Measurements from ENCODE around the gene TMPRSS5. TPM values are rescaled to one million over a fixed set of nuclear protein-coding genes. Genes with fewer than 3 reads are reported as not detected.

TMPRSS5 gene
- total and polyA plus RNA-seq, 8 donors, result 0.19 to 1.1 (median 0.55) TPM

DNA sequence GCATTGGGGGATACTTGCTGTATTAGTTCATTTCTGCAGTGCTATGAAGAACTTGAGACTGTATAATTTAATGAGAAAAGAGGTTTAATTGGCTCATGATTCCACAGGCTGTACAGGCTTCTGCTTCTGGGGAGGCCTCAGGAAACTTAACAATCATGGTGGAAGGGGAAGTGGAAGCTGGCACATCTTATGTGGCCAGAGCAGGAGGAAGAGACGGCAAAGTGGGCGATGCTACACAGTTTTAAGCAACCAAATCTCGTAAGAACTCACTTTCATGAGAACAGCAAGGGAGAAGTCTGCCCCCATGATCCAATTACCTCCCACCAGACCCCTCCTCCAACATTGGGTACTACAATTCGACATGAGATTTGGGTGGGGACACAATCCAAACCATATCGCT lies 55.1 kb downstream of the TMPRSS5 start:
- WGBS, 2 donors, result 68 to 80% methylated on average over 5 of the region's 5 CpGs
- ATAC-seq, result no peak
- intact Hi-C loops (cut with DNase I), result no loop called here

DNA sequence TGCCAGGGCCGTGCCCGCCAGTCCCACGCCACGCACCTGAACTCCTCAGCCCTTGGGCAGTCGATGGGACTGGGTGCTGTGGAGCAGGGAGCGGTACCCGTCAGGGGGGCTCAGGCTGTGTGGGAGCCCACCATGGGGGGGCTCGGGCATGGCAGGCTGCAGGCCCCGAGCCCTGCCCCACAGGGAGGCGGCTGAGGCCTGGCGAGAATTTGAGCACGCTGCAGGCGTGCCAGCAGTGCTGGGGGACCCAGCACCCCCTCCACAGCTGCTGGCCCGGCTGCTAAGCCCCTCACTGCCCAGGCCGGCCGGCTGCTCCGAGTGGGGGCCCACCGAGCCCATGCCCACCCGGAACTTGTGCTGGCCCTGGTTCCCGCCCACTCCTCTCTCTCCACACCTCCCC lies 56.8 kb downstream of the TMPRSS5 start:
- 83 to 88% methylated on average over 18 to 20 of the region's 20 CpGs for WGBS, 2 donors
- ATAC-seq (no peak), FAIRE-seq (no peak), DNase-seq (no peak)
- Histone ChIP-seq H3K27me3 (no peaks in the 10 kb centered on the region), H3K36me3 (no peaks in the 10 kb centered on the region), H3K27ac (no peak overlapping the region), H3K4me1 (no peaks in the 10 kb centered on the region), H3K9me3 (no peaks in the 10 kb centered on the region), H3K4me3 (no peak overlapping the region)
- TF ChIP-seq, protein P1, sequence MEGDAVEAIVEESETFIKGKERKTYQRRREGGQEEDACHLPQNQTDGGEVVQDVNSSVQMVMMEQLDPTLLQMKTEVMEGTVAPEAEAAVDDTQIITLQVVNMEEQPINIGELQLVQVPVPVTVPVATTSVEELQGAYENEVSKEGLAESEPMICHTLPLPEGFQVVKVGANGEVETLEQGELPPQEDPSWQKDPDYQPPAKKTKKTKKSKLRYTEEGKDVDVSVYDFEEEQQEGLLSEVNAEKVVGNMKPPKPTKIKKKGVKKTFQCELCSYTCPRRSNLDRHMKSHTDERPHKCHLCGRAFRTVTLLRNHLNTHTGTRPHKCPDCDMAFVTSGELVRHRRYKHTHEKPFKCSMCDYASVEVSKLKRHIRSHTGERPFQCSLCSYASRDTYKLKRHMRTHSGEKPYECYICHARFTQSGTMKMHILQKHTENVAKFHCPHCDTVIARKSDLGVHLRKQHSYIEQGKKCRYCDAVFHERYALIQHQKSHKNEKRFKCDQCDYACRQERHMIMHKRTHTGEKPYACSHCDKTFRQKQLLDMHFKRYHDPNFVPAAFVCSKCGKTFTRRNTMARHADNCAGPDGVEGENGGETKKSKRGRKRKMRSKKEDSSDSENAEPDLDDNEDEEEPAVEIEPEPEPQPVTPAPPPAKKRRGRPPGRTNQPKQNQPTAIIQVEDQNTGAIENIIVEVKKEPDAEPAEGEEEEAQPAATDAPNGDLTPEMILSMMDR (IDR thresholded peaks at IDR 0.05), result no peak
- intact Hi-C loops (cut with DNase I), result no loop called here

More for the DNA sequence above, 55.1 kb downstream of the TMPRSS5 start:
- no peaks in the 10 kb centered on the region for H3K4me1 ChIP-seq
- no peaks in the 10 kb centered on the region for H3K9me3 ChIP-seq
- TF ChIP-seq, protein P1 (IDR thresholded peaks at IDR 0.05), result no peak
- H3K27me3 ChIP-seq, result no peaks in the 10 kb centered on the region
- no peaks in the 10 kb centered on the region for H3K36me3 ChIP-seq
- H3K27ac ChIP-seq, result no peak overlapping the region
- DNase-seq (no peak), FAIRE-seq (no peak)
- no peak overlapping the region for H3K4me3 ChIP-seq

DNA sequence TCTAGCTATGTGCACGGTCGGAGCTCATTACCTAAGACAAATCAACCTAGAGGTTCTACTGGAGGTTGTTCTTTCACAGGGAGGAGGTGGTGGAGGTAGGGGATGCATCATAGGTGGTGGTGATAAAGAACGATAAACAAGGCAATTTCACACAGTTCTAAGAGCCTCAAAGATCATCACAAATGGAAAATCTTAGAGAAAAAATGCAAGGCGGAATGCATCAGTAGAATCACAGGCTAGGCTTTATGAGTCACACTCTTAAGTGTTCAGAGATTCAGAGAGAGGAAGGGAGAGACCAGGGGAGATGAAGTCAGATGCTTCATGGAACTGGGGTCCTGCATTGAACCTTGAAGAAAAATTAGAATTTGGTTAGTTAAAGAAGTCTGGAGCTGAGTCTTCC lies 58.3 kb downstream of the TMPRSS5 start:
- Histone ChIP-seq H3K36me3 (no peaks in the 10 kb centered on the region), H3K4me3 (no peak overlapping the region), H3K27me3 (no peaks in the 10 kb centered on the region), H3K4me1 (no peaks in the 10 kb centered on the region), H3K27ac (no peak overlapping the region), H3K9me3 (no peaks in the 10 kb centered on the region)
- no peak for ATAC-seq
- intact Hi-C loops (cut with DNase I), result no loop called here
- no peak for FAIRE-seq
- WGBS, 2 donors, result 76 to 81% methylated on average over 4 of the region's 4 CpGs
- DNase-seq, result no peak
- TF ChIP-seq, protein P1 (IDR thresholded peaks at IDR 0.05), result no peak

DNA sequence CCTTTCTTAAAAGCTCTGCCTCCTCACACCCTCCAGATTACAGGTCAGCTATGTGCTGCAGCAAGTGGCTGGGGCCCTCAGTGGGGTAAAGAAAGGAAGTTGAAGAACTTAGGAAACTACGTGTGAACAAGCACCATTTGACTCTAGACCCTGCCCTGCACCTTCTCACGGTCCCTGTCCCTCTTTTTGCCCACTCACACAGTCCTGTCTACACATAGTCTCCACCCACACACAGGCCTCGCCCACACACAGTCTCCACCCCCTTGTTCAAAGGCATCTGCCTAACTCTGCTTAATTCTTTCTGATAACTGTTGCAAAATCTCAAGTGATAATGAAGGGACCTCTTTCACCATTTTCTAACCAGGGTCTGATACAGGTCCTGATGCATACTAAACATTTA lies 59.0 kb downstream of the TMPRSS5 start:
- no peaks in the 10 kb centered on the region for H3K27me3 ChIP-seq
- TF ChIP-seq, protein P1 (IDR thresholded peaks at IDR 0.05), result no peak
- intact Hi-C loops (cut with DNase I), result no loop called here
- no peaks in the 10 kb centered on the region for H3K36me3 ChIP-seq
- no peak for DNase-seq
- no peak overlapping the region for H3K27ac ChIP-seq
- no peaks in the 10 kb centered on the region for H3K9me3 ChIP-seq
- no peak overlapping the region for H3K4me3 ChIP-seq
- ATAC-seq, result no peak
- no peaks in the 10 kb centered on the region for H3K4me1 ChIP-seq
- 43 to 44% methylated on average over 3 of the region's 3 CpGs for WGBS, 2 donors
- FAIRE-seq, result no peak

DNA sequence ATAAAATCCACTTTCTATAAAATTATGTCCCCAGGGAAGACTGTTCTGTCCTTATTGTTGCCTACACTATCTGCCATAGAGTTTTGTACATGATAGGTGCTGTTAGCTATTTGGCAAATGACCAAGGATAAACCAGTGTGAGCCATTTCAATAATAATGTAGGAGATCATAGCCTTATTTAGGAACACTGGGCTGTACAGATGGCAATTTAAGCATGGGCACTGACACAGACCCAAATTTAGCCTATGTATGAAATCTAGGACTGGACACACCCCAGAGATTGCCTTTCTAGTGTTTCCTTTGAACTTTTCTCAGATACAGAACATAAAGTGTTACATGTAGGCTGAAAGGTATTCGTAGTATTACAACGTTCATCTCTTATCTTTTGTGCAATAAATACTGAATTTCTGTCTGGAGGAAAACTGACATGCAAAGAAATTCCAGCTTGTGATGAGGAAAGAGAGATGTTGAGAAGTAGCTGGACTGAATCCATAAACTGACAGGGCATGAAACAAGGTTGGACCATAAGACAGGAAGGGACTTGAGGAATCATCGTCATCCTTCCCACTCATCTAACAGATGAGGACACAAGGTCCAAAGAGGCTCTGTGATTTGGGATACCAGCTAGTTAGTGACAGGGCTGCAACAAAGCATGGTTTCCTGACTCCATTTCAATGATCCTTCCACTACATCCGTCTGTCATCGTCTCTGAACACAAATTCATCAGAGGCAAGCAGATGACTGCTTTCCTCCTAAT lies 60.3 kb downstream of the TMPRSS5 start:
- TF ChIP-seq, protein P1 (IDR thresholded peaks at IDR 0.05), result no peak
- H3K4me3 ChIP-seq, result no peak overlapping the region
- 61 to 64% methylated on average over 5 of the region's 5 CpGs for WGBS, 2 donors
- H3K9me3 ChIP-seq, result no peaks in the 10 kb centered on the region
- H3K27ac ChIP-seq, result no peak overlapping the region
- FAIRE-seq (no peak), ATAC-seq (no peak), DNase-seq (no peak)
- no peaks in the 10 kb centered on the region for H3K36me3 ChIP-seq
- H3K27me3 ChIP-seq, result no peaks in the 10 kb centered on the region
- intact Hi-C loops (cut with DNase I), result no loop called here
- no peaks in the 10 kb centered on the region for H3K4me1 ChIP-seq
